DOHH2 (cell line): ENCODE measurements around the gene S100B.

Experiments used
- H3F3A ChIP-seq: fragments of 200-600 bp; sonication (generic), shearing (Covaris generic); 2 replicates; pipeline ENCODE4 v1.6.0; 2016; ENCODE audit warnings: antibody characterized with exemption, mild to moderate bottlenecking; ENCODE audit not compliant: control insufficient read depth, insufficient read depth
- H3K27ac ChIP-seq: fragments of 200-600 bp; sonication (generic); 2 replicates; pipeline ENCODE4 v1.5.1; 2014; ENCODE audit warnings: low read depth, mild to moderate bottlenecking, low read length, moderate library complexity
- H3K27me3 ChIP-seq: fragments of 200-600 bp; sonication (generic); 2 replicates; pipeline ENCODE4 v1.6.1; 2014; ENCODE audit warnings: mild to moderate bottlenecking, low read length, mixed read lengths; ENCODE audit not compliant: control insufficient read depth
- H3K36me3 ChIP-seq: fragments of 200-600 bp; sonication (generic); 2 replicates; pipeline ENCODE4 v1.6.1; 2014; ENCODE audit warnings: mild to moderate bottlenecking, low read length, moderate library complexity, mixed read lengths; ENCODE audit not compliant: control insufficient read depth
- H3K4me1 ChIP-seq: fragments of 200-600 bp; sonication (generic); 2 replicates; pipeline ENCODE4 v1.6.1; 2014; ENCODE audit warnings: mild to moderate bottlenecking, low read length, mixed read lengths; ENCODE audit not compliant: control insufficient read depth
- H3K4me2 ChIP-seq: fragments of 200-600 bp; sonication (generic); 2 replicates; pipeline ENCODE4 v1.6.0; 2014; ENCODE audit warnings: mild to moderate bottlenecking, low read length, moderate library complexity
- H3K4me3 ChIP-seq: fragments of 200-600 bp; sonication (generic); 2 replicates; pipeline ENCODE4 v1.5.1; 2014; ENCODE audit warnings: mild to moderate bottlenecking, low read length, mixed read lengths
- H3K79me2 ChIP-seq: fragments of 200-600 bp; sonication (generic); 2 replicates; pipeline ENCODE4 v1.6.1; 2014; ENCODE audit warnings: mild to moderate bottlenecking, low read length, mixed read lengths; ENCODE audit not compliant: control insufficient read depth
- H3K9me2 ChIP-seq: fragments of 200-600 bp; sonication (generic); replicated peaks from 2 replicates; pipeline ENCODE4 v1.6.1; 2014; ENCODE audit warnings: mild to moderate bottlenecking, low read length, mixed read lengths; ENCODE audit not compliant: control insufficient read depth
- H3K9me3 ChIP-seq: fragments of 200-600 bp; sonication (generic); 2 replicates; pipeline ENCODE4 v1.6.1; 2014; ENCODE audit warnings: antibody characterized with exemption, low read length, mixed read lengths; ENCODE audit not compliant: control insufficient read depth, insufficient read depth
- H4K20me1 ChIP-seq: fragments of 200-600 bp; sonication (generic); 2 replicates; pipeline ENCODE4 v1.6.0; 2014; ENCODE audit warnings: low read depth, mild to moderate bottlenecking, antibody characterized with exemption, low read length, moderate library complexity; ENCODE audit not compliant: control insufficient read depth, insufficient read depth
- CTCF ChIP-seq: fragments of 200-600 bp; sonication (generic); IDR thresholded peaks from one replicate; pipeline ENCODE4 v1.5.1; 2014; ENCODE audit warnings: antibody characterized with exemption, mild to moderate bottlenecking, low read depth, low read length; ENCODE audit not compliant: poor library complexity, severe bottlenecking
- EZH2phosphoT487 ChIP-seq: fragments of 200-600 bp; sonication (generic); IDR thresholded peaks from 2 replicates; pipeline ENCODE4 v1.6.1; 2017; ENCODE audit warnings: borderline replicate concordance, mild to moderate bottlenecking, antibody characterized with exemption, low read length, moderate library complexity, mixed read lengths

S100B gene

GRCh38 chr21:46562964-46563607 lies 41.8 kb downstream of the S100B start:
- Histone ChIP-seq H3K4me3 (no peak overlapping the region), H3K9me3 (no peaks in the 10 kb centered on the region), H3K79me2 (no peaks in the 10 kb centered on the region), H3K27ac (no peak overlapping the region), H3F3A (no peaks in the 10 kb centered on the region), H3K27me3 (no peaks in the 10 kb centered on the region), H3K4me1 (peaks cover 22% of the 10 kb centered on the region), H3K9me2 (no peaks in the 10 kb centered on the region), H3K36me3 (no peaks in the 10 kb centered on the region; the same call in none of the 2 replicates), H4K20me1 (no peaks in the 10 kb centered on the region), H3K4me2 (no peak overlapping the region)
- TF ChIP-seq CTCF = no peak
- no peak for TF ChIP-seq EZH2phosphoT487

GRCh38 chr21:46562472-46562871 lies 42.4 kb downstream of the S100B start:
- no peaks in the 10 kb centered on the region for H3K27me3 ChIP-seq
- H3F3A ChIP-seq = no peaks in the 10 kb centered on the region
- H3K4me1 ChIP-seq = peaks cover 22% of the 10 kb centered on the region
- TF ChIP-seq EZH2phosphoT487 (no peak), CTCF (no peak)
- no peaks in the 10 kb centered on the region for H4K20me1 ChIP-seq
- no peak overlapping the region for H3K4me2 ChIP-seq
- H3K4me3 ChIP-seq = no peak overlapping the region
- no peaks in the 10 kb centered on the region for H3K9me2 ChIP-seq
- no peak overlapping the region for H3K27ac ChIP-seq
- no peaks in the 10 kb centered on the region for H3K79me2 ChIP-seq
- no peaks in the 10 kb centered on the region for H3K9me3 ChIP-seq
- no peaks in the 10 kb centered on the region; the same call in none of the 2 replicates for H3K36me3 ChIP-seq

GRCh38 chr21:46561445-46562090 lies 43.3 kb downstream of the S100B start:
- no peaks in the 10 kb centered on the region for H3K27me3 ChIP-seq
- no peaks in the 10 kb centered on the region; the same call in none of the 2 replicates for H3K36me3 ChIP-seq
- H3K9me3 ChIP-seq = no peaks in the 10 kb centered on the region
- H3K79me2 ChIP-seq = no peaks in the 10 kb centered on the region
- H3K4me3 ChIP-seq = no peak overlapping the region
- no peaks in the 10 kb centered on the region for H3F3A ChIP-seq
- H3K4me1 ChIP-seq = peaks cover 22% of the 10 kb centered on the region
- TF ChIP-seq EZH2phosphoT487 (no peak), CTCF (no peak)
- H4K20me1 ChIP-seq = no peaks in the 10 kb centered on the region
- no peak overlapping the region for H3K4me2 ChIP-seq
- H3K9me2 ChIP-seq = no peaks in the 10 kb centered on the region
- no peak overlapping the region for H3K27ac ChIP-seq
